Inflammatory macrophage treated with lipopolysaccharide for 1 hour (primary cell): ENCODE data around the gene TMEM117.

Experiments used
- DNase-seq, 2 donors: peaks; one replicate each; pipeline ENCODE4 v3.0.0-alpha.2; 2020 to 2022

The TMEM117 gene

DNA sequence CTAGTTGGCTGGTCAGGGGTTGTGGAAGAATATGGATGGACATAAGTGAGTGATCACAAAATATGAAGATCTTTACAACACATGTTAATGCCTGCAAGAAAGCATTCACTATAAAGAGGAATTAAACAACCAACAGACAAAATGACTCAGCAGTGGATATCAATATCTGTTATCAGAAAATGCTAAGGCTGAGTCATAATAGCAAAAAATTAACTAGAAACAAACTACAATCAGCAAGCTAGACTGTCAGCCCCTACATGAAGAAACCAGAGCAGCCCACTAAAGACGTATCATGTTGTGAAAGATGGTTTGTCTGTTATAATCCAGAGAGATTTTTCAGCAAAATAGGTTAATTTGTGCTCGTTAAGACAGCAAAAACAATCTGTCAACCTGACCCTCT, 567.3 kb downstream of the TMEM117 start:
- DNase-seq = no peak

DNA sequence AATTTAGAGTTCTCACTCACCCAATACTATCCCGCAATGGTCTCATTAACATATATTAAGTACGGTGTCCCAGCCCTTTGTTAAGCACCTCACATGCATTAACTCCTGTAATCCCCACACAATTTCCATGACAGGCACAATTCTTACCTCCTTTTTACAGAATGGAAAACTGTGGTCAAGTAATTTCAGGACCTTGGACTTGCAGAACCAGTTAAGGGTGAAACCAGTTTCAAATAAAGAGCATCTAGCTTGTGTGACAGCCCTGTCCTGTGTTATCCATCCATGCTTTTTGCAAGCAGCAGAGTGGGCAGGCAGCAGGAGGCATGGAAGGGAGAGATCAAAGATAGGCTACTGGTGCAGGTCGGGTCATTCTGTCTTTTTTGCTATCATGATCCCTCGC, 569.4 kb downstream of the TMEM117 start:
- no peak for DNase-seq

- no peak for DNase-seq
These were observed 586.7 kb downstream of the TMEM117 start for GRCh38 chr12:44422559-44422958.

- DNase-seq = no peak
These were observed 592.9 kb downstream of the TMEM117 start for GRCh38 chr12:44428825-44429224.

GRCh38 chr12:44431647-44432343, 595.9 kb downstream of the TMEM117 start:
- no peak for DNase-seq

DNA sequence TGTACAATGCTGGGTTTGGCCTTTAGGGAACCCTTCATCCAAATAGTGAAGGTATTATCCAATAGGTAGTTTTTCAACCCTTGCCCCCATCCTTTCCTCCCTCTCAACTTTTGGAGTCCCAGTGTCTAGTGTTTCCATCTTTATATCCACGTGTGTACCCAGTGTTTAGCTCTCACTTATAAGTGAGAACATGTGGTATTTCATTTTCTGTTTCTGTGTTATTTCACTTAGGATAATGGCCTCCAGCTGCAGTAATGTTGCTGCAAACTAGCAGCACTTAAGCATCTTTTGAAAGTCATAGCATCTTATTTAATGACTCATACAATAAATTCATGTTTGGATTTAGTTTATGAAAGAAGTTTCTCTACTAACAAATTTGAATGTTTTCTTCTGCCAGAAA, 597.8 kb downstream of the TMEM117 start:
- DNase-seq = no peak

- no peak for DNase-seq
These were observed 600.9 kb downstream of the TMEM117 start for GRCh38 chr12:44436756-44437155.
